GM12801 (cell line): Measurements from ENCODE around the gene PRKACB.

Experiments
- TF ChIP-seq, protein P1 (sequence below): IDR thresholded peaks from one replicate; pipeline ENCODE4 v1.5.1; 2011; ENCODE audit warnings: control low read depth; ENCODE audit not compliant: insufficient read length; ENCODE audit errors: extremely low read depth

Gene PRKACB

DNA sequence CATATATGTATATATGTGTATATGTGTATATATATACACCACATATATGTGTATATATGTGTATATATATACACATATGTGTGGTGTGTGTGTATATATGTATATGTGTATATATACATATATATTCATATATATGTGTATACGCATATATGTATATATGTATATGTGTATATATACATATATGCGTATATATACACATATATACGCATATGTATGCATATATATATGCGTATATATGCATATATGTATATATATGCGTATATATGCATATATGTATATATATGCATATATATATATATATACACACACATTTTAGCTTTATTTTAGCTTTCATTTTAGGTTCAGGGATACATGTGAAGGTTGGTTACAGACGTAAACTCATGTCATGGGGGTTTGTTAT lies 54.8 kb downstream of the PRKACB start:
- TF ChIP-seq, protein P1, sequence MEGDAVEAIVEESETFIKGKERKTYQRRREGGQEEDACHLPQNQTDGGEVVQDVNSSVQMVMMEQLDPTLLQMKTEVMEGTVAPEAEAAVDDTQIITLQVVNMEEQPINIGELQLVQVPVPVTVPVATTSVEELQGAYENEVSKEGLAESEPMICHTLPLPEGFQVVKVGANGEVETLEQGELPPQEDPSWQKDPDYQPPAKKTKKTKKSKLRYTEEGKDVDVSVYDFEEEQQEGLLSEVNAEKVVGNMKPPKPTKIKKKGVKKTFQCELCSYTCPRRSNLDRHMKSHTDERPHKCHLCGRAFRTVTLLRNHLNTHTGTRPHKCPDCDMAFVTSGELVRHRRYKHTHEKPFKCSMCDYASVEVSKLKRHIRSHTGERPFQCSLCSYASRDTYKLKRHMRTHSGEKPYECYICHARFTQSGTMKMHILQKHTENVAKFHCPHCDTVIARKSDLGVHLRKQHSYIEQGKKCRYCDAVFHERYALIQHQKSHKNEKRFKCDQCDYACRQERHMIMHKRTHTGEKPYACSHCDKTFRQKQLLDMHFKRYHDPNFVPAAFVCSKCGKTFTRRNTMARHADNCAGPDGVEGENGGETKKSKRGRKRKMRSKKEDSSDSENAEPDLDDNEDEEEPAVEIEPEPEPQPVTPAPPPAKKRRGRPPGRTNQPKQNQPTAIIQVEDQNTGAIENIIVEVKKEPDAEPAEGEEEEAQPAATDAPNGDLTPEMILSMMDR, result no peak

DNA sequence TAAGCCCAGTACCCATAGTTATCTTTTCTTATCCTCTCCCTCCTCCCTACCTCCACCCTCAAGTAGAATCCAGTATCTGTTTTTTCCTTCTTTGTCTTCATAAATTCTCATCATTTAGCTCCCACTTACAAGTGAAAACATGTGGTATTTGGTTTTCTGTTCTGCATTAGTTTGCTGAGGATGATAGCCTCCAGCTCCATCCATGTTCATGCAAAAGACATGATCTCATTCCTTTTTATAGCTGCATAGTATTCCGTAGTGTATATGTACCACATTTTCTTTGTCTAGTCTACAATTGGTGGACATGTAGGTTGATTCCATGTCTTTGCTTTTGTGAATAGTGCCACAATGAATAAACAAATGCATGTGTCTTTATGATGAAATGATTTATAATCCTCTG lies 55.2 kb downstream of the PRKACB start:
- TF ChIP-seq, protein P1, result no peak

DNA sequence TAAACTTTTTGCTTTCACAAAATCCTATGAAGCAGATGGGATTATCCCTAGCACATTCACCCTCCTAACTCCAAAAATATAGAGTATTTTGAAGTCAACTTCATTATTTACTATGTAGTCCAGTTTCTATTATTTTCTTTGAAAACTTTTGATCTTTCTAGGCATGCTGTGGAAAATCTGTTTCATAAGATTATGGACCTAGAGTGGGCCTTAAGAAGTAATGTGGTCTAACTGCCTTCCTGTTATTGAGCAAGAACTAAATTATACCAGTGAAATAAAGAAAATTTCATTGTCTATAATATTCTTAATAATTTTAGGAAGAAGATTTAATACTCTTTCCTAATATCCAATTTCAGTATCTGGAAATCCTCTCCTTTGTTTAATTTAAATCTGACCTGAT lies 58.1 kb downstream of the PRKACB start:
- TF ChIP-seq, protein P1, result no peak

DNA sequence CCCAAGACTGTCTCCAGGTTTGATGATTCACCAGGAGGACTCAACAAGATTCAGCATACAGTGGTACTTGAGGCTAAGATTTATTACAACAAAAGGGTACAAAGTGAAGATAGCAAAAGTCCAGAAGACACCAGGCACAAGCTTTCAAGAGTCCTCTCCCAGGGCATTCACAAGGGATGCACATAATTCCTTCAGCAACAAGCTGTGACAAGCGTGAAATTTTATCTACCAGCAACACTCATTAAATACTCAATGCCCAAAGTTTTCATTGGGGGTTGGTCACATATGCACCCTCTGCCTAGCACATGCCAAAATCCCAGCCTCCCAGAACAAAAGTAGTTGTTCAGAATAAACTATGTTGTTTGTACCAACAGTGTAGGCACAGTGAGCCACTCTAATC lies 62.3 kb downstream of the PRKACB start:
- TF ChIP-seq, protein P1, result no peak

DNA sequence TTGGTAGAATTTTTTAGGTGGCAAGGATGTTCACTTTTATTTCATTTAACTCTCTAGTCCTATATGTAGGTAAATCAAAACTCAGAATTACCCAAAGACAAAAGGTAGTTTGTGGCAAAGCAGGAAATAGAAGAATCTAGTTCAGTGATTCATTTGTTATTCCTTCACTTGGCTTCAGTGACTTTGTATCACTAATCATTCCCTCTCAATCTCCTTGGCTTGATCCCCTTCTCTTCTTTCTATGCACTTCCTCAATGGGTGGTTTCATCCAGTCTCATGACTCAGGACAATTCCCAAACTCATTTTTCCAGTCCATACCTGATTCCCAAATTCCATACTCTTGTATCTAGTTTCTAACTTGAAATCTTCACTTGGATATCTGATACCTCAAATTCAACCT lies 64.9 kb downstream of the PRKACB start:
- TF ChIP-seq, protein P1, result no peak

DNA sequence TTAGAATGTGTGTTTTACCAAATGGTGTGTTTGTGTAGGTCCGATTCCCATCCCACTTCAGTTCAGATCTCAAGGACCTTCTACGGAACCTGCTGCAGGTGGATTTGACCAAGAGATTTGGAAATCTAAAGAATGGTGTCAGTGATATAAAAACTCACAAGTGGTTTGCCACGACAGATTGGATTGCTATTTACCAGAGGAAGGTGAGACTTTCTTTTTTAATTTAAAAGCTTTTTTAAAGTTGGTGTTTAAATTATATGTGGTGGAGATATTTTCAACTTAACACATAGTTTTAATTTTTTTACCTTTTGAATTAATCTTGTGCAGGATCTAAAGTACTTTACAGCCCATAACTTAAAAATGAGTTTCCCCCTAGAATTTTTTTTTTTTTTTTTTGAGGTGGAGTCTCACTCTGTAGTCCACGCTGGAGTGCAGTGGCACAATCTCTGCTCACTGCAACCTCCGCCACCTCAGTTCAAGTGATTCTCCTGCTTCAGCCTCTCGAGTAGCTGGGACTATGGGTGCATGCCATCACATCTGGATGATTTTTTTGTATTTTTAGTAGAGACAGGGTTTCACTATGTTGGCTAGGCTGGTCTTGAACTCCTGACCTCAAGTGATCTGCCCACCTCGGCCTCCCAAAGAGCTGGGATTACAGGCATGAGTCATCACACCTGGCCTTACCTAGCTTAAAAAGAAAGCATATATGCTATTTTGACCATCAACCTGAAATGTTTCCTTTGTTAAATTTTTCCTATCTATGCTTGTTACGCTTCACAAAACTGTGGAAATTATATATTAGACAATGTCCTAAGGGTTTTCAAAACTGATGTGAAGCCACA lies 70.3 kb downstream of the PRKACB start:
- TF ChIP-seq, protein P1, result no peak

DNA sequence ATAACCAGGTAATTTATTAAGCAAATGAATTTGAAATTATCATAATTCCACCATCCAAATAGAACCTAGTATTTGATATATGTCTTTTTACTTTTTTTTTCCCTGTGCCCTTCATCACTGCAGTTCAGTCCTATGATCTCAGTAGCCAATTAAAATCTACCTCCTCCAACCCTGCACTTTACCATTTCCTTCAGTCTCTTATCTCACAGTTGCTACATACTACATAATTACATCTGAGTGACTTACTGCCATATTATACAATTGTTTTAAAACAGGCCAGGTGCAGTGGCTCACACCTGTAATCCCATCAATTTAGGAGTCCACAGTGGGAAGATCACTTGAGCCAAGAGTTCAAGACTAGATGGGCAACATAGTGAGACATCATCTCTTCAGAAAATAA lies 73.2 kb downstream of the PRKACB start:
- TF ChIP-seq, protein P1, result no peak
